ENCODE results near the gene KDM6B. TPM values are rescaled to one million over a fixed set of nuclear protein-coding genes. Genes with fewer than 3 reads are reported as not detected.
A peak's percentile ranks its signal among the peaks of the same experiment; 100 is the strongest.

KDM6B gene
- total RNA-seq, 1 donor from 2014 or later, result 121 TPM

DNA sequence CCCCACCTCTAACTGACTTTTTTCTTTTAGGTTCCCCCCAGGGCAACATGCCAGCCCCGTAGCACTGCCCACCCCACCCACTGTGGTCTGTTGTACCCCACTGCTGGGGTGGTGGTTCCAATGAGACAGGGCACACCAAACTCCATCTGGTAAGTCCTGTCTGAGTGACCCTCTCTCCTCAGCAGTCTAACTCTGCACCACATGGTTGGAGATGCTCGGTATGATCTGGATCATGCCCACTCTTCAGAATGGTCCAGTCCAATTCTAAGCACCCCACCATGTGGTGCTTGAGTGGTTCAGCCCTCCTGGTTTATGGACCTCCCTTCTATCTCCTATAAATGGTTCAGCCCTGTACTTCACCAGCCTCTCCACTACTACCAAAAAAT lies 5.9 kb downstream of the KDM6B start:
- H3K4me1 Mint-ChIP-seq, result peaks cover 64% of the 10 kb centered on the region
- H3K9me3 Mint-ChIP-seq, result no peaks in the 10 kb centered on the region
- peaks cover 32% of the 10 kb centered on the region for H3K36me3 Mint-ChIP-seq (ENCODE audit: low read depth)
- peak; percentile 68 for DNase-seq
- peak overlapping the region; percentile 0 for H3K27ac Mint-ChIP-seq
- intact Hi-C loops (cut with micrococcal nuclease), result loop anchor here (5.0 to 10.0 kb wide), 6 partner anchors 265 to 605 kb away; partner anchors contain the start of genes CD68, DVL2, FGF11 and HES7
- peak overlapping the region; percentile 99 for H3K4me3 Mint-ChIP-seq
- H3K27me3 Mint-ChIP-seq, result peaks cover 2% of the 10 kb centered on the region

DNA sequence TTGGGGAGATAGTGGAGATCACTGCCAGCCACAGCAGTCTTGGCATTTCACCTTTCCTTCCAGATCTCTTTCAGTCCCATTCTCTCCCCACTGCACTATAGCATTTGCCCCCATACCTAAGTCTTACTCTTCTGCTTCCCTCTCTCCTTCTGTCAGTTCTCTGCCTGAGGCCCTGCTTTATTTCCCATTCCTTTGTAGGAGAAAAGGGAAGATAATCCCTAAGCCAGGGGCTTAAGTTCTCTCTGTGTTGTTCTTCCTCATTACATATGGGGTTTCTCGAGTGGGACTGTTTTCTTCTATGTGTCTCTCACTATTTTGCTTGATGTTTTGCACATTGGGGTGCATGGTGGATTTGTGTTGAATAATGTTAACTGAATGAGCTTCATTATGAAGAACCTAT lies 6.4 kb downstream of the KDM6B start:
- no peak for DNase-seq
- peaks cover 36% of the 10 kb centered on the region for H3K36me3 Mint-ChIP-seq (ENCODE audit: low read depth)
- H3K4me1 Mint-ChIP-seq, result peaks cover 61% of the 10 kb centered on the region
- peaks cover 2% of the 10 kb centered on the region for H3K27me3 Mint-ChIP-seq
- peak overlapping the region; percentile 99 for H3K4me3 Mint-ChIP-seq
- intact Hi-C loops (cut with micrococcal nuclease), result loop anchor here (5.0 to 10.0 kb wide), 5 partner anchors 282 to 606 kb away; partner anchors contain the start of genes DVL2, FGF11, HES7 and PHF23
- peak overlapping the region; percentile 90 for H3K27ac Mint-ChIP-seq
- no peaks in the 10 kb centered on the region for H3K9me3 Mint-ChIP-seq

DNA sequence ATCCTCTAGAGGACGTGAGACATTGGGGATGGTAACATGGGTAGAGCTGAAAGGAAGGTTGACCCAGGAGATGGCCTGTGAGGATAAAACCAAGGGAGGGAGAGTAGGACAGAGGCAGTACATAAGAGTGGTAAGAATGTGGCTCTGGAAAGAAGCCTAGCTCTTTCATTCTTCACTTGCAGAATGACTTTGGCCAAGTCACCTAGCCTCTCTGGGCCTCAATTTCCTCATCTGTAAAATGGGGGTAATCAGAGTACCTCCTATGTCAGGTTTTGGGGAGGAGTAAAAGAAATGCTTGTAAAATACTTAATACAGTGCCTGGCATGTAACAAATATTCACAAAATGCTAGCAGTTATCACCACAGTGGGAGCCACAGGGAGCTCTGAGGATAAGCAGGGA lies 6.9 kb downstream of the KDM6B start:
- Mint-ChIP-seq H3K4me3 (peak overlapping the region; percentile 99), H3K4me1 (peaks cover 63% of the 10 kb centered on the region), H3K27me3 (peaks cover 2% of the 10 kb centered on the region), H3K27ac (peak overlapping the region; percentile 90), H3K36me3 (ENCODE audit: low read depth) (peaks cover 40% of the 10 kb centered on the region), H3K9me3 (no peaks in the 10 kb centered on the region)
- DNase-seq, result no peak
- intact Hi-C loops (cut with micrococcal nuclease), result loop anchor here (1.0 to 10.0 kb wide), 6 partner anchors 281 to 606 kb away; partner anchors contain the start of genes DVL2, FGF11, HES7 and PER1

DNA sequence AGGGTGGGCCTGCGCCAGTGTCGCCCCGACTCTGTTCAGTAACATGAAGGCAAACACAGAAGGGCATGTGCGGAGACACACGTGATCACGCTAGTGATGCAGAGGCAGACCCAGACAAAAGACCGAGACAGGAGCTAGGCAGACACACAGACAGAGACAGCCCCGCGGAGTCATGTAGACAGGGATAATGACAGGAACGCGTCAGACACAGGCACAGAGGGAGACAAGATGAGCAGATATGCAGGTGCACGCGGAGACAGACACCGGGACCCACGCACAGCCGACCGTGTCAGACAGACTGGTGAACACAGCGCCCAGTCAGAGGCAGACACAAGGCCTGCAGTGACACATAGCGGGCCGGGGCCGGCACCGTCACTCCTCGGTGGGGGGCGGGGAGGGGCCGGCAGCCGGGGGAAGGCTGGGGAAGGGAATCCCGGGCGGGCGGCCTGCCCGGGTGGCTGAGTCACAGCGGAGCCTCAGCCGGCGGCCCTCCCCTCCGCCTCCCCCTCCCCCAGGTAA lies 7.4 kb downstream of the KDM6B start:
- H3K36me3 Mint-ChIP-seq (ENCODE audit: low read depth), result peaks cover 44% of the 10 kb centered on the region
- peaks cover 2% of the 10 kb centered on the region for H3K27me3 Mint-ChIP-seq
- H3K27ac Mint-ChIP-seq, result peak overlapping the region; percentile 100
- H3K4me3 Mint-ChIP-seq, result peak overlapping the region; percentile 99
- intact Hi-C loops (cut with micrococcal nuclease), result loop anchor here (1.0 to 10.0 kb wide), 6 partner anchors 281 to 607 kb away; partner anchors contain the start of genes DVL2, FGF11, HES7 and PER1
- DNase-seq, result peak; percentile 91
- H3K4me1 Mint-ChIP-seq, result peaks cover 60% of the 10 kb centered on the region
- H3K9me3 Mint-ChIP-seq, result no peaks in the 10 kb centered on the region

DNA sequence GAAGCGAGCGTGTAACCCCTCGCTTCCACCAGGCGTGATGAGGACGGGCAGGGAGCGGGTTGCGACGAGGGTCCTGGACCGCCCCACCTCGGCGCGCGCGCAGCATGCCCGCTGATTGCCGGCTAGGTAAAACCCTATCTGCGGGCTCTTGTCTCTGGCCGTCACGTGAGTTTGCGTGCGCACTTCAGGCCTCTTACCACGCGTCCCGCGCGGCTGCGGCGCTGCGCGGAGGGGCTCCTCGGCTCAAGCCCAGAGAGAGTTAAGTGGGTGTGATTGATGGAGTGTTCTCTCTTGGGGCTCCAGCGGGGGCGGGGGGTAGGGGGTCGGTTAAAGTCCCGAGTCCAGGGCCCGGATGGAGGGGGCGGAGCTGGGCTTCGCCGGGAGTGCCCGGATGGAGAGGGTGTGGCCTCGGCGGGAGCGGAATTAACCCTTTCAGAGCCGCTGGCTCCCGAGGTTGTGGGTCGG lies 7.9 kb downstream of the KDM6B start:
- Mint-ChIP-seq H3K4me3 (peak overlapping the region; percentile 99), H3K27me3 (peaks cover 2% of the 10 kb centered on the region), H3K4me1 (peaks cover 58% of the 10 kb centered on the region), H3K27ac (peak overlapping the region; percentile 100), H3K36me3 (ENCODE audit: low read depth) (peaks cover 49% of the 10 kb centered on the region), H3K9me3 (no peaks in the 10 kb centered on the region)
- intact Hi-C loops (cut with micrococcal nuclease), result loop anchor here (1.0 to 10.0 kb wide), 11 partner anchors 8 to 607 kb away; partner anchors contain the start of genes CNTROB, DVL2, FGF11 and HES7
- DNase-seq, result peak; percentile 96

DNA sequence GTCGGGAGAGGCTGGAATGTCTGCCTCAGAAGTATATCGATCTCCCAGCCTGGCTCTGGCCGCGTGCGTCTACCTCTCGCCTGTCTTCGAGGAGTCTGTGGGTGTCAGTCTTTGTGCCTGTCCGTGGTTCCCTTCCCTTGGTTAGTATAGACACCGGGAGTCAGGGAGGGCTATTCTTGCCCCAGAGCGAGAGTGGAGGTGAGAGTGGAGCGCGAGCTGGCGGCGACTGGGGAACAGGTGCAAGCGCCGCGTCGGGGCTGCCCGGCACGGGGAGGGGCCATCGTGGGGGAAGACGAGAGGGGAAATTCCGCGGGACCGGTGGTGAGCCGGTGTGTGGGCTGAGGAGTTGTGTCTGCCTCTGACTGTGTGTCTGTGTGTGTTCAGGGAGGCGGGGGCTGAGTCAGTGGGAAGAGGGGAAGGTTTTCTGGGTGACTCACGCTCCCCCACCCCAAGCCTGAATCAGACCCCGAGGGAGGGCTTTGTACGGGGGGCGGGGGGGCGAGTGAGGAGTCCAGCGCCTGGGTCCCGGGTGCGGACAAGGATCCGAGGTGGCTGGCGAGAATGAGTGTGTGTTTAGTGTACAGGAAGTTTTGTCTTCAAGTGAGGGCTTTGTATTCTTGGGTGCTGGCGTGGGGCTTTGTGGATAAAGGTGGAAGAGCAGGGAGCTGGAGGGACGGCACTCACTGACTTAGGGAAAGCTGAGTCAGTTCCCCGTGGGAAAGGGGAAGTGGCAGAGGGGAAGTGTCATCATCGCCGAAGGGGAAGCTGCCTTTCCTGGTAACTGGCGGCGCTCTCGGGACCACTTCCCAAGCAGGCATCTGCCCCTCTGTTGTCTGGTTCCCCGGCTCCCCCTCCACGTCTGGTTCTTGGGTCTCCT lies 8.6 kb downstream of the KDM6B start:
- Mint-ChIP-seq H3K9me3 (no peaks in the 10 kb centered on the region), H3K27ac (peak overlapping the region; percentile 100), H3K4me1 (peaks cover 51% of the 10 kb centered on the region), H3K4me3 (peak overlapping the region; percentile 99), H3K36me3 (ENCODE audit: low read depth) (peaks cover 53% of the 10 kb centered on the region), H3K27me3 (peaks cover 2% of the 10 kb centered on the region)
- peak; percentile 97 for DNase-seq
- intact Hi-C loops (cut with micrococcal nuclease), result loop anchor here (1.0 to 10.0 kb wide), 11 partner anchors 8 to 608 kb away; partner anchors contain the start of genes CNTROB, DVL2, FGF11 and HES7

DNA sequence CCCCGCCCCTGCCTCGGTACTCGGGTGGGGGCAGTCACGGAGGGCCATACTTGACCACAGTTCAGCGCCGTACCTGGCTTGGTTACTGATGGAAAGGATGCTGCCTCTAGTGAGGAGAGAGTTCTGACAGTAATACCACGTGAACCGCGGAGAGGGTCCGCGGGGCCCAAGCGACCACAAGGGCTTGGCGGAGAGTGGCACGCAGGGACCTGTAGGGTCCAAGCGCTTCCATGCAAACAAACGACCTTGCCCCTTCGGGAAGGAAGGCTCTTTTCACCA lies 9.2 kb downstream of the KDM6B start:
- Mint-ChIP-seq H3K36me3 (ENCODE audit: low read depth) (peaks cover 57% of the 10 kb centered on the region), H3K27ac (peak overlapping the region; percentile 100), H3K9me3 (no peaks in the 10 kb centered on the region), H3K4me1 (peaks cover 49% of the 10 kb centered on the region), H3K4me3 (peak overlapping the region; percentile 99), H3K27me3 (peaks cover 2% of the 10 kb centered on the region)
- no peak for DNase-seq
- intact Hi-C loops (cut with micrococcal nuclease), result loop anchor here (1.0 to 10.0 kb wide), 8 partner anchors 44 to 608 kb away; partner anchors contain the start of genes CNTROB, DVL2, FGF11 and HES7

DNA sequence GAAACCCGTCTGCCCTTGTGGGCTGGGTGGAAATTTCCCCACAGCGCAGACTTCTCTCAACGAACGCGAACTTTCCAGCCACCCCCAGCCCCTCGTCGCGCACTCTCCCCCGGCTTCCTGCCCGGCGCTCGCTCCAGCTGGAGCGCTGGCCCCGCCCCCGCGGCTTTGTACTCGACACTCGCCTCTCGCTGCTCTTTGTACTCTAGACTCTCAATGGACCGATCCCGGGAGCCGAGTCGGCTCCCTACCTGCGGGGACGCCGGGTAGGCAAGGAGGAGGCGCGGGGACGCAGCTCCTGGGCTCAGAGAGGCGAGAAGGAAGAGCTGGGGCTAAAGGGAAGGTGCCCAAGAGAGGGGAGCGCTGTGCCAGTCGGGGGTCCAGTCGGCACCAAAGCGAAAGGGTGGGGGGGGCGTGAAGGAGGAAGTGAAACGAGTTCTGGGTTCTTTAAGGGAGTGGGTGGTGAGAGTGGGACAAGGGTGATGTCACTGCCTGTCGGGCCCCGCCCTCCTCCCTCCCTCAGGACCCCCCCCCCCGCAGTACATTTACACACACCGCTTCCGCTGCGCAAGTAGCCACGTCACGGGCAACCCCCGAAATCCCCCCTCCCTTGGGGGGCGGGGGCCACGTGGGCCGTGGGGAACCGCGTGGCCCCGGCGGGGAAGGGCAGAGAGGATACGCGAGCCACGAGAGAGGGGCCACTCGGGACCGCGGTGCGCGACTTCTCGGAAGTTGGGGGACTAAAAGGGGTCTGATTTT lies 9.7 kb downstream of the KDM6B start:
- peaks cover 58% of the 10 kb centered on the region for H3K36me3 Mint-ChIP-seq (ENCODE audit: low read depth)
- H3K9me3 Mint-ChIP-seq, result no peaks in the 10 kb centered on the region
- peaks cover 2% of the 10 kb centered on the region for H3K27me3 Mint-ChIP-seq
- peak; percentile 97 for DNase-seq
- intact Hi-C loops (cut with micrococcal nuclease), result loop anchor here (1.0 to 10.0 kb wide), 9 partner anchors 44 to 609 kb away; partner anchors contain the start of genes CNTROB, DVL2, FGF11 and HES7
- peak overlapping the region; percentile 99 for H3K4me3 Mint-ChIP-seq
- peak overlapping the region; percentile 100 for H3K27ac Mint-ChIP-seq
- peaks cover 45% of the 10 kb centered on the region for H3K4me1 Mint-ChIP-seq

DNA sequence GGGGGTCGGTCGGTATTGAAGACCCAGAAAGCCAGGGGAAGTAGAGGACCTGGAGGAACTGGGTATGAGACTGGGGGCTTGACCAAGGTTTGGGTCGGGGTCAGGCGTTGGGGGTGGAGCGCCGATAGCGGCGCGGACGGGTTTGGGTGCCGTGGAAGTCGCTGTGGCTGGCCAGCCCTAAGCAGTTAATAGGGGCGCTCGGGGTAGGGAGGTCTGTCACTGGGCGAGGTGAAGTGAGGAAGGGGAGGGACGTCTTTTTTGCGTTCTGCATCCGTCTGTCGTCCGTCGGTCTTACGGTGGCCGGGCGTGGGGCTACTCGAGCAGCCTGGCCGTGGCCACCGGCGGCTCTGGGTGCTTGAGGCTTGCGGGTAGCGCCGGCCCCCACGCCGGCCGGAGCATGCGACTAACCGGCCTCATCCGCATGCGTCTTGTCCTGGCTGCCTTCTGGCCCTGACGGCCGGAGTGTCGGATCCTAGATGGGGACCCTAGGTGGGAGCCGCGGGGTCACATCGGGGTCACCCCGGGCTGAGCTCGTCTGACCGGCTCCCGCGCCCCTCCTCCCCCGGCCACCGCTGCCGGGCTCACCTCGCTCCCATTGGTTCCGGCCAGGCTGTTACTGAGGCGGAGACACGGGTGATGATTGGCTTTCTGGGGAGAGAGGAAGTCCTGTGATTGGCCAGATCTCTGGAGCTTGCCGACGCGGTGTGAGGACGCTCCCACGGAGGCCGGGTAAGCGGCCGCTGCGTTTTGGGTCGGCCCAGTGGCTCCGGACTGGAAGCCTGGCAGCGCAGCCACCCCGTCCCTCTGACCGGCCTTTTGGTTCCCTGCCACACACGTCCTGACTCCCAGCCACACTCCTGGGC lies 10.5 kb downstream of the KDM6B start:
- Mint-ChIP-seq H3K27ac (peak overlapping the region; percentile 100), H3K4me3 (peak overlapping the region; percentile 99), H3K36me3 (ENCODE audit: low read depth) (peaks cover 56% of the 10 kb centered on the region), H3K27me3 (peaks cover 2% of the 10 kb centered on the region), H3K9me3 (no peaks in the 10 kb centered on the region), H3K4me1 (peaks cover 37% of the 10 kb centered on the region)
- peak; percentile 96 for DNase-seq
- intact Hi-C loops (cut with micrococcal nuclease), result loop anchor here (2.0 to 10.0 kb wide), 6 partner anchors 158 to 610 kb away; partner anchors contain the start of genes DVL2, FGF11, HES7 and PHF23

DNA sequence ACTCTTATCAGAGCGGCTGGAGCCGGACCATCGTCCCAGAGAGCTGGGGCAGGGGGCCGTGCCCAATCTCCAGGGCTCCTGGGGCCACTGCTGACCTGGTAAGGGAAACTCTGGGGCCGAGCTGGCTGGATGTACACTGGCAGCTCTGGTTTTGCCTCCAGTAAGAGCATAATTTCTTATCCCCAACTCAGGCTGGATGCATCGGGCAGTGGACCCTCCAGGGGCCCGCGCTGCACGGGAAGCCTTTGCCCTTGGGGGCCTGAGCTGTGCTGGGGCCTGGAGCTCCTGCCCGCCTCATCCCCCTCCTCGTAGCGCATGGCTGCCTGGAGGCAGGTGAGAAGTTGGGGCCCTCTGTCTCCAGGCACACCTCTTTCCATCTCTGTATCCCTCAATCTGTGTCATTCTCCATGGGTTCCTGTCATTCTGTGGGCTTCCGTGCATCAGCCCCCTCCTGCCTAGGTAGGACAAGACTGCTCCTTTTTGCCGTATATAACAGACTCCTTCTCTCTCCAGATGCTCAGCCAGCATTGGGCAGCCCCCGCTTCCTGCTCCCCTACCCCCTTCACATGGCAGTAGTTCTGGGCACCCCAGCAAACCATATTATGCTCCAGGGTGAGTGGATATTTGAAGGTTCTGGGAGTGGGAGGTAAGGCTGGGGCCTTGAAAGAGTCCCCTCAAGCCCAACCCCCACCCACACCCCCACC lies 11.5 kb downstream of the KDM6B start:
- peaks cover 2% of the 10 kb centered on the region for H3K27me3 Mint-ChIP-seq
- H3K9me3 Mint-ChIP-seq, result no peaks in the 10 kb centered on the region
- peaks cover 60% of the 10 kb centered on the region for H3K36me3 Mint-ChIP-seq (ENCODE audit: low read depth)
- peaks cover 36% of the 10 kb centered on the region for H3K4me1 Mint-ChIP-seq
- H3K4me3 Mint-ChIP-seq, result peak overlapping the region; percentile 99
- peak; percentile 63 for DNase-seq
- H3K27ac Mint-ChIP-seq, result peak overlapping the region; percentile 100
- intact Hi-C loops (cut with micrococcal nuclease), result loop anchor here (2.0 to 10.0 kb wide), 3 partner anchors 159 to 611 kb away; partner anchors contain the start of genes DVL2, PHF23 and TP53

DNA sequence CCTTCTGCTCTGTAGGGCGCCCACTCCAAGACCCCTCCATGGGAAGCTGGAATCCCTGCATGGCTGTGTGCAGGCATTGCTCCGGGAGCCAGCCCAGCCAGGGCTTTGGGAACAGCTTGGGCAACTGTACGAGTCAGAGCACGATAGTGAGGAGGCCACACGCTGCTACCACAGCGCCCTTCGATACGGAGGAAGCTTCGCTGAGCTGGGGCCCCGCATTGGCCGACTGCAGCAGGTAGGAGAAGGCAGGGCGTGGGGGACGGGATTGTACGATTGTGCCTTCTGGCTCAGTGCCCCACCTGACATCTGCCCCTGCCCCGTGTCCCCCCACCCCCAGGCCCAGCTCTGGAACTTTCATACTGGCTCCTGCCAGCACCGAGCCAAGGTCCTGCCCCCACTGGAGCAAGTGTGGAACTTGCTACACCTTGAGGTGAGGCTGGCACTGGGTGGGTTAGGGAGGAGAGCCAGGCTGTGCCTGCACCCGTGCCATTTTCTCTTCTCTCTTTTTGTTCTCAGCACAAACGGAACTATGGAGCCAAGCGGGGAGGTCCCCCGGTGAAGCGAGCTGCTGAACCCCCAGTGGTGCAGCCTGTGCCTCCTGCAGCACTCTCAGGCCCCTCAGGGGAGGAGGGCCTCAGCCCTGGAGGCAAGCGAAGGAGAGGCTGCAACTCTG lies 12.2 kb downstream of the KDM6B start:
- peak; percentile 65 for DNase-seq
- intact Hi-C loops (cut with micrococcal nuclease), result loop anchor here (10.0 kb wide), 2 partner anchors 339 to 611 kb away; partner anchors contain the start of genes DVL2 and PHF23
- no peaks in the 10 kb centered on the region for H3K9me3 Mint-ChIP-seq
- peaks cover 63% of the 10 kb centered on the region for H3K36me3 Mint-ChIP-seq (ENCODE audit: low read depth)
- peaks cover 2% of the 10 kb centered on the region for H3K27me3 Mint-ChIP-seq
- H3K4me3 Mint-ChIP-seq, result peak overlapping the region; percentile 99
- peak overlapping the region; percentile 20 for H3K27ac Mint-ChIP-seq
- H3K4me1 Mint-ChIP-seq, result peaks cover 36% of the 10 kb centered on the region

Data from activated CD4-positive, alpha-beta T cell treated with anti-CD3 and anti-CD28 coated beads, Interleukin-2, amount 10 ng/mL, durations not matched to agents 24 days and 14 days (primary cell).